Panc1 (cell line): ENCODE measurements around the gene COL5A1. TPM values are rescaled to one million over a fixed set of nuclear protein-coding genes. Genes with fewer than 3 reads are reported as not detected.

Source experiments
- ATAC-seq: fragments of 200-7000 bp; cut with Tn5 transposase; 2 replicates; pipeline ENCODE4 v1.9.1; 2020; ENCODE audit warnings: mild to moderate bottlenecking, moderate library complexity
- BruUV-seq: library from RNA; stranded (reverse); fragments of 400-500 nt; replicated peaks from 2 replicates; lab custom pipeline; 2021; lab: Mats Ljungman, UMichigan
- CTCF ChIA-PET: fragments of 300-600 bp; sonication (Branson Sonifier 250); formaldehyde crosslinking; loops from one replicate; lab custom pipeline; 2022; ENCODE audit warnings: antibody characterized with exemption; lab: Charles Lee
- POLR2A ChIA-PET: fragments of 300-600 bp; sonication (Branson Sonifier 250); formaldehyde crosslinking; loops from one replicate; lab custom pipeline; 2022; ENCODE audit warnings: antibody characterized with exemption; lab: Charles Lee
- DNase-seq: peaks from one replicate; pipeline ENCODE4 v3.0.0-alpha.2; 2010; ENCODE audit warnings: low read depth, low spot score
- H3K27ac ChIP-seq: 2 replicates; pipeline ENCODE4 v1.5.1; 2011; ENCODE audit warnings: mild to moderate bottlenecking, low read length, inconsistent platforms
- H3K27me3 ChIP-seq: fragments of 200-500 bp; sonication (Bioruptor generic); 2 replicates; pipeline ENCODE4 v1.6.0; 2014; ENCODE audit warnings: low read length, inconsistent platforms; ENCODE audit not compliant: control insufficient read depth, insufficient read depth
- H3K36me3 ChIP-seq: fragments of 200-500 bp; sonication (Bioruptor generic); 2 replicates; pipeline ENCODE4 v1.5.1; 2014; ENCODE audit warnings: inconsistent platforms, mild to moderate bottlenecking, low read length, moderate library complexity; ENCODE audit not compliant: control insufficient read depth, insufficient read depth
- H3K4me1 ChIP-seq: 2 replicates; pipeline ENCODE4 v1.5.1; 2011; ENCODE audit warnings: inconsistent platforms, mild to moderate bottlenecking, low read length, moderate library complexity; ENCODE audit not compliant: control insufficient read depth, insufficient read depth
- H3K4me3 ChIP-seq, 2 experiments: 2 replicates each; pipeline ENCODE4 v1.5.1; 2011 to 2012; ENCODE audit warnings: low read depth in 2 of 2, low read length in 2 of 2, mild to moderate bottlenecking in 2 of 2, inconsistent platforms in 1 of 2, moderate library complexity in 1 of 2
- H3K9me3 ChIP-seq: fragments of 200-500 bp; sonication (Bioruptor generic); 2 replicates; pipeline ENCODE4 v1.5.1; 2014; ENCODE audit warnings: low read depth, mild to moderate bottlenecking, inconsistent platforms, low read length, moderate library complexity; ENCODE audit not compliant: control insufficient read depth, insufficient read depth
- CTCF ChIP-seq: fragments of 450-650 bp; IDR thresholded peaks from 2 replicates; pipeline ENCODE4 v1.5.1; 2017; ENCODE audit warnings: mild to moderate bottlenecking
- POLR2AphosphoS5 ChIP-seq: IDR thresholded peaks from 2 replicates; pipeline ENCODE4 v1.6.1; 2012; ENCODE audit warnings: mild to moderate bottlenecking, low read depth, low read length, moderate library complexity
- REST ChIP-seq, 2 experiments: IDR thresholded peaks; 2 replicates each; pipeline ENCODE4 v1.6.1; 2011 to 2012; ENCODE audit warnings: low read depth in 2 of 2, control low read depth in 1 of 2, low read length in 1 of 2, mild to moderate bottlenecking in 1 of 2, moderate library complexity in 1 of 2; ENCODE audit not compliant: insufficient read depth in 1 of 2
- SIN3A ChIP-seq: IDR thresholded peaks from 2 replicates; pipeline ENCODE4 v1.6.1; 2012; ENCODE audit warnings: low read depth, mild to moderate bottlenecking, low read length, moderate library complexity, borderline replicate concordance; ENCODE audit not compliant: insufficient read depth
- TCF7L2 ChIP-seq: IDR thresholded peaks from 2 replicates; pipeline ENCODE4 v1.6.1; 2011; ENCODE audit warnings: mild to moderate bottlenecking, low read depth, low read length, inconsistent platforms
- in situ Hi-C: cut with HindIII; loops from 2 replicates; pipeline ENCODE4 v1.10.0; 2016; ENCODE audit warnings: low sequenced_read_pairs, low pct_unique_long_range_greater_than_20kb
- intact Hi-C: fragments of 100-400 bp; cut with micrococcal nuclease; formaldehyde crosslinking; loops from one replicate; pipeline ENCODE4 v1.10.0; 2022; ENCODE audit not compliant: unreplicated experiment
- total RNA-seq: library from RNA; stranded (reverse); gene quantifications from one replicate; pipeline ENCODE4 v1.2.1, GENCODE V29; 2021; ENCODE audit not compliant: unreplicated experiment

COL5A1 gene
- total RNA-seq, 1 experiment from 2014 or later: 5.7 TPM

GRCh38 chr9:134792627-134793026, 151.0 kb downstream of the COL5A1 start:
- ATAC-seq (no peak), DNase-seq (no peak)
- no TSS peak for BruUV-seq
- Histone ChIP-seq H3K27me3 (no peaks in the 10 kb centered on the region), H3K9me3 (no peaks in the 10 kb centered on the region), H3K27ac (no peak overlapping the region), H3K4me1 (no peaks in the 10 kb centered on the region), H3K4me3 (no peak overlapping the region), H3K36me3 (no peaks in the 10 kb centered on the region)
- TF ChIP-seq TCF7L2: no peak
- no peak for TF ChIP-seq SIN3A
- TF ChIP-seq POLR2AphosphoS5: no peak
- TF ChIP-seq REST (IDR thresholded peaks at IDR 0.05; ENCODE audit: insufficient read depth in 1 of 2, low read depth in 2 of 2, low read length in 1 of 2): no peak
- no peak for TF ChIP-seq CTCF
- POLR2A ChIA-PET: no interaction called here
- CTCF ChIA-PET: no interaction called here
- intact Hi-C loops (no loop called here), in situ Hi-C loops (no loop called here)

- Histone ChIP-seq H3K36me3 (no peaks in the 10 kb centered on the region), H3K27me3 (no peaks in the 10 kb centered on the region), H3K9me3 (no peaks in the 10 kb centered on the region), H3K4me1 (no peaks in the 10 kb centered on the region), H3K4me3 (no peak overlapping the region), H3K27ac (no peak overlapping the region)
- TF ChIP-seq SIN3A (no peak), TCF7L2 (no peak), POLR2AphosphoS5 (no peak), REST (IDR thresholded peaks at IDR 0.05; ENCODE audit: insufficient read depth in 1 of 2, low read depth in 2 of 2, low read length in 1 of 2) (no peak), CTCF (no peak)
- CTCF ChIA-PET: no interaction called here
- no TSS peak for BruUV-seq
- POLR2A ChIA-PET: no interaction called here
- no peak for ATAC-seq
- intact Hi-C loops: no loop called here
- DNase-seq: no peak
- in situ Hi-C loops: no loop called here
Measured at GRCh38 chr9:134793288-134794188, 151.9 kb downstream of the COL5A1 start.
